GM12878 (cell line): ENCODE data around the gene STX1B. TPM values are rescaled to one million over a fixed set of nuclear protein-coding genes. Genes with fewer than 3 reads are reported as not detected.

Source experiments
- ATAC-seq: fragments of 200-7000 bp; cut with Tn5 transposase; 3 replicates; pipeline ENCODE4 v1.9.1; 2020; ENCODE audit warnings: mild to moderate bottlenecking, moderate library complexity
- BruUV-seq: library from RNA; stranded (reverse); fragments of 400-500 nt; replicated peaks from 2 replicates; lab custom pipeline; 2021; lab: Mats Ljungman, UMichigan
- CTCF ChIA-PET: fragments of 300-600 bp; sonication (Branson Sonifier 250); formaldehyde crosslinking; extraction: SDS; loops from one replicate; lab custom pipeline; 2021; ENCODE audit warnings: inconsistent platforms; lab: Yijun Ruan, JAX
- POLR2A ChIA-PET: fragments of 350-600 bp; formaldehyde crosslinking; extraction: SDS; loops from one replicate; lab custom pipeline; 2021; ENCODE audit warnings: inconsistent platforms; lab: Charles Lee
- RAD21 ChIA-PET: fragments of 300-600 bp; sonication (Branson Sonifier 250); formaldehyde crosslinking; loops from one replicate; lab custom pipeline; 2023; ENCODE audit warnings: antibody characterized with exemption; ENCODE audit not compliant: unreplicated experiment; lab: Charles Lee
- SMC1A ChIA-PET: fragments of 300-600 bp; sonication (Branson Sonifier 250); formaldehyde crosslinking; loops from one replicate; lab custom pipeline; 2023; ENCODE audit not compliant: unreplicated experiment, uncharacterized antibody; lab: Charles Lee
- DNase-seq: peaks from one replicate; pipeline ENCODE4 v3.0.0-alpha.2; 2011; ENCODE audit warnings: low read depth, low spot score
- FAIRE-seq: peaks from 3 replicates; lab custom pipeline; 2011; peaks lifted over from hg19 to GRCh38; lab: Jason Lieb, UNC
- H2AFZ ChIP-seq: 2 replicates; pipeline ENCODE4 v1.6.0; 2011; ENCODE audit warnings: low read depth, low read length, control low read depth; ENCODE audit not compliant: control insufficient read depth
- H3K27ac ChIP-seq: 2 replicates; pipeline ENCODE4 v1.5.1; 2011; ENCODE audit warnings: control low read depth; ENCODE audit not compliant: control insufficient read depth, insufficient read depth
- H3K27me3 ChIP-seq, 2 experiments: replicated peaks in 1 of 2; 2 replicates each; pipeline versions ENCODE4 v1.6.0 to v1.6.1; 2011; ENCODE audit warnings: low read length in 1 of 2; ENCODE audit not compliant: control insufficient read depth in 2 of 2, insufficient read depth in 2 of 2
- H3K36me3 ChIP-seq, 2 experiments: 2 replicates each; pipeline ENCODE4 v1.5.1; 2011; ENCODE audit warnings: low read length in 1 of 2; ENCODE audit not compliant: control insufficient read depth in 2 of 2, insufficient read depth in 2 of 2
- H3K4me1 ChIP-seq: 2 replicates; pipeline ENCODE4 v1.6.1; 2011; ENCODE audit warnings: mild to moderate bottlenecking, low read length, moderate library complexity, mixed read lengths; ENCODE audit not compliant: control insufficient read depth, insufficient read depth
- H3K4me2 ChIP-seq: 2 replicates; pipeline ENCODE4 v1.6.0; 2011; ENCODE audit warnings: control low read depth; ENCODE audit not compliant: control insufficient read depth, insufficient read depth
- H3K4me3 ChIP-seq: fragments of 200-600 bp; sonication (generic); 2 replicates; pipeline ENCODE4 v1.5.1; 2016
- H3K79me2 ChIP-seq: 2 replicates; pipeline ENCODE4 v1.6.0; 2011; ENCODE audit warnings: low read length; ENCODE audit not compliant: control insufficient read depth, insufficient read depth
- H3K9ac ChIP-seq: 2 replicates; pipeline ENCODE4 v1.8.0; 2011; ENCODE audit warnings: low read length, control low read depth, mixed read lengths; ENCODE audit not compliant: control insufficient read depth, insufficient read depth
- H3K9me3 ChIP-seq: replicated peaks from 3 replicates; pipeline ENCODE4 v1.5.1; 2011; ENCODE audit warnings: mild to moderate bottlenecking, low read length; ENCODE audit not compliant: control insufficient read depth, insufficient read depth
- H4K20me1 ChIP-seq: 2 replicates; pipeline ENCODE4 v1.6.0; 2011; ENCODE audit not compliant: control insufficient read depth, insufficient read depth
- CEBPB ChIP-seq, 2 experiments: fragments of 150-350 bp in 1 of 2; IDR thresholded peaks; 2 replicates each; pipeline ENCODE4 v1.6.1; 2012 to 2014; ENCODE audit warnings: low read depth in 2 of 2, low read length in 2 of 2, borderline replicate concordance in 1 of 2, inconsistent platforms in 1 of 2
- DPF2 ChIP-seq: fragments of 450-650 bp; IDR thresholded peaks from 2 replicates; pipeline ENCODE4 v1.6.1; 2017; ENCODE audit warnings: mild to moderate bottlenecking
- E2F4 ChIP-seq: IDR thresholded peaks from 2 replicates; pipeline ENCODE4 v1.6.1; 2012; ENCODE audit warnings: low read depth, low read length, improper control_type of control experiment
- E4F1 ChIP-seq: fragments of 450-650 bp; IDR thresholded peaks from 2 replicates; pipeline ENCODE4 v1.6.1; 2018; ENCODE audit warnings: borderline replicate concordance, mild to moderate bottlenecking; ENCODE audit not compliant: partially characterized antibody
- HDAC6 ChIP-seq: fragments of 200-600 bp; sonication (generic); IDR thresholded peaks from one replicate; pipeline ENCODE4 v1.8.0; 2017; ENCODE audit warnings: antibody characterized with exemption; ENCODE audit not compliant: unreplicated experiment
- NFYB ChIP-seq: IDR thresholded peaks from 2 replicates; pipeline ENCODE4 v1.6.1; 2011; ENCODE audit warnings: low read depth, mild to moderate bottlenecking, low read length, improper control_type of control experiment, moderate library complexity; ENCODE audit not compliant: insufficient read depth
- ZBTB33 ChIP-seq: fragments of 450-650 bp; IDR thresholded peaks from 2 replicates; pipeline ENCODE4 v1.6.1; 2017; ENCODE audit warnings: mild to moderate bottlenecking
- WGBS: methylation state at CpG from one replicate; pipeline ENCODE4 v1.1.6; 2016; ENCODE audit warnings: low lambda C conversion rate; ENCODE audit not compliant: insufficient replicate concordance, insufficient coverage; ENCODE audit errors: missing lambda C conversion rate; 5-methylcytosine and 5-hydroxymethylcytosine counted together
- in situ Hi-C: fragments of 300-500 bp; cut with MboI; formaldehyde crosslinking; loops from 9 replicates; pipeline ENCODE4 v1.14.3; 2018; ENCODE audit warnings: mixed read lengths
- intact Hi-C: fragments of 100-400 bp; cut with micrococcal nuclease; formaldehyde crosslinking; loops from one replicate; pipeline ENCODE4 v1.14.2; 2022; ENCODE audit not compliant: unreplicated experiment
- polyA plus RNA-seq, 11 experiments: library from polyadenylated mRNA; depleted of rRNA in 4 of 11; unstranded in 6 of 11; stranded (reverse) in 5 of 11; fragments of >200 nt; fragmentation: Nextera tagmentation in 4 of 11; fragmentation: Illumina TruSeq in 1 of 11; extraction: Ambion mirVana in 4 of 11; extraction: Trizol in 1 of 11; gene quantifications; 1 replicate in 1 of 11; 2 replicates in 10 of 11; pipeline versions ENCODE4 v1.2.1 to v1.2.3, GENCODE V29; 2011 to 2016; ENCODE audit warnings: inconsistent platforms in 2 of 11, missing spikeins in 2 of 11, low read depth in 1 of 11
- total RNA-seq, 4 experiments: library from RNA; depleted of rRNA in 3 of 4; stranded (reverse); fragments of >200 nt in 3 of 4; fragmentation: Illumina TruSeq in 1 of 4; extraction: Trizol in 1 of 4; gene quantifications; 2 replicates each; pipeline versions ENCODE4 v1.2.1 to v1.2.3, GENCODE V29; 2013 to 2021

Gene STX1B
- total and polyA plus RNA-seq, 10 of the 15 experiments (the other 5 are each of a cell fraction or from before 2014, with no cell fraction given): 0.22 to 2.5 (median 1.1) TPM

GRCh38 chr16:30972872-30973271 lies 37.6 kb downstream of the STX1B start:
- ATAC-seq (no peak), FAIRE-seq (no peak), DNase-seq (no peak)
- no peak overlapping the region for H3K4me2 ChIP-seq
- ChIA-PET CTCF (interaction anchor here (0.6 kb wide), 2 partner anchors 104 to 1012 kb away, joined by 3 to 4 read pairs; no protein-coding TSS in a partner anchor), POLR2A (interaction anchor here (0.6 kb wide), 1 partner anchor 922 kb away, joined by 3 read pairs; no protein-coding TSS in a partner anchor), SMC1A (interaction anchor here (1.8 kb wide), 1 partner anchor 13 kb away, joined by 3 read pairs; no protein-coding TSS in a partner anchor), RAD21 (no interaction called here)
- no peaks in the 10 kb centered on the region for H3K79me2 ChIP-seq
- 95% methylated on average over 7 of the region's 7 CpGs for WGBS
- H3K9ac ChIP-seq: no peak overlapping the region
- no peak overlapping the region for H2AFZ ChIP-seq
- H3K27me3 ChIP-seq: no peaks in the 10 kb centered on the region
- no peaks in the 10 kb centered on the region for H4K20me1 ChIP-seq
- H3K27ac ChIP-seq: no peak overlapping the region
- peaks cover 19 to 23% of the 10 kb centered on the region in 2 experiments; a peak in 3 of 4 replicates for H3K36me3 ChIP-seq
- H3K9me3 ChIP-seq: no peaks in the 10 kb centered on the region
- TF ChIP-seq ZBTB33 (no peak), NFYB (no peak), E4F1 (no peak), HDAC6 (no peak), E2F4 (no peak), DPF2 (no peak), CEBPB (IDR thresholded peaks at IDR 0.05; ENCODE audit: borderline replicate concordance in 1 of 2, low read depth in 2 of 2, low read length in 2 of 2) (no peak)
- BruUV-seq: no TSS peak
- intact Hi-C loops: no loop called here
- no peak overlapping the region for H3K4me3 ChIP-seq
- no peaks in the 10 kb centered on the region for H3K4me1 ChIP-seq
- in situ Hi-C loops: no loop called here
